Endothelial cell of umbilical vein (primary cell): ENCODE results near the gene FANCI.

Experiments used
- EZH2 ChIP-seq: IDR thresholded peaks from 2 replicates; pipeline ENCODE4 v1.6.1; 2012; ENCODE audit warnings: borderline replicate concordance, low read depth, mild to moderate bottlenecking, moderate library complexity, low read length, inconsistent platforms; ENCODE audit not compliant: severe bottlenecking
- FOS ChIP-seq: IDR thresholded peaks from 2 replicates; pipeline ENCODE4 v1.6.1; 2011; ENCODE audit warnings: mild to moderate bottlenecking, low read length, moderate library complexity, borderline replicate concordance; ENCODE audit not compliant: insufficient read depth
- GATA2 ChIP-seq: IDR thresholded peaks from 2 replicates; pipeline ENCODE4 v1.7.0; 2011; ENCODE audit warnings: low read depth, mild to moderate bottlenecking, moderate library complexity, mixed read lengths, low read length; ENCODE audit not compliant: insufficient read length, insufficient read depth
- JUN ChIP-seq: IDR thresholded peaks from 2 replicates; pipeline ENCODE4 v1.6.1; 2011; ENCODE audit warnings: borderline replicate concordance, low read depth; ENCODE audit not compliant: insufficient read length, insufficient read depth
- MYC ChIP-seq: IDR thresholded peaks from one replicate; pipeline ENCODE4 v1.6.1; 2011; ENCODE audit warnings: mild to moderate bottlenecking, low read depth, low read length
- POLR2A ChIP-seq: IDR thresholded peaks from 2 replicates; pipeline ENCODE4 v1.6.1; 2012; ENCODE audit warnings: low read depth, mild to moderate bottlenecking, control low read depth, low read length
- POLR2AphosphoS5 ChIP-seq: IDR thresholded peaks from 2 replicates; pipeline ENCODE4 v1.6.1; 2012; ENCODE audit warnings: low read depth, mild to moderate bottlenecking, control low read depth, low read length, moderate library complexity; ENCODE audit not compliant: insufficient read depth
- TF ChIP-seq, protein P1 (sequence below), 2 donors: IDR thresholded peaks; 1 replicate in 1 of 2; 2 replicates in 1 of 2; pipeline ENCODE4 v1.5.1; 2011; ENCODE audit warnings: low read length in 2 of 2, mild to moderate bottlenecking in 2 of 2, moderate library complexity in 2 of 2, control low read depth in 1 of 2, inconsistent platforms in 1 of 2, low read depth in 1 of 2; ENCODE audit not compliant: insufficient read depth in 1 of 2; ENCODE audit errors: extremely low read depth in 1 of 2
- TF ChIP-seq, protein P2 (sequence below): IDR thresholded peaks from 2 replicates; pipeline ENCODE4 v1.6.1; 2011; ENCODE audit not compliant: insufficient read depth, insufficient read length

- TF ChIP-seq, protein P1, sequence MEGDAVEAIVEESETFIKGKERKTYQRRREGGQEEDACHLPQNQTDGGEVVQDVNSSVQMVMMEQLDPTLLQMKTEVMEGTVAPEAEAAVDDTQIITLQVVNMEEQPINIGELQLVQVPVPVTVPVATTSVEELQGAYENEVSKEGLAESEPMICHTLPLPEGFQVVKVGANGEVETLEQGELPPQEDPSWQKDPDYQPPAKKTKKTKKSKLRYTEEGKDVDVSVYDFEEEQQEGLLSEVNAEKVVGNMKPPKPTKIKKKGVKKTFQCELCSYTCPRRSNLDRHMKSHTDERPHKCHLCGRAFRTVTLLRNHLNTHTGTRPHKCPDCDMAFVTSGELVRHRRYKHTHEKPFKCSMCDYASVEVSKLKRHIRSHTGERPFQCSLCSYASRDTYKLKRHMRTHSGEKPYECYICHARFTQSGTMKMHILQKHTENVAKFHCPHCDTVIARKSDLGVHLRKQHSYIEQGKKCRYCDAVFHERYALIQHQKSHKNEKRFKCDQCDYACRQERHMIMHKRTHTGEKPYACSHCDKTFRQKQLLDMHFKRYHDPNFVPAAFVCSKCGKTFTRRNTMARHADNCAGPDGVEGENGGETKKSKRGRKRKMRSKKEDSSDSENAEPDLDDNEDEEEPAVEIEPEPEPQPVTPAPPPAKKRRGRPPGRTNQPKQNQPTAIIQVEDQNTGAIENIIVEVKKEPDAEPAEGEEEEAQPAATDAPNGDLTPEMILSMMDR (IDR thresholded peaks at IDR 0.05; ENCODE audit: extremely low read depth in 1 of 2, insufficient read depth in 1 of 2, low read depth in 1 of 2, low read length in 2 of 2) = no peak
- TF ChIP-seq, protein P2, sequence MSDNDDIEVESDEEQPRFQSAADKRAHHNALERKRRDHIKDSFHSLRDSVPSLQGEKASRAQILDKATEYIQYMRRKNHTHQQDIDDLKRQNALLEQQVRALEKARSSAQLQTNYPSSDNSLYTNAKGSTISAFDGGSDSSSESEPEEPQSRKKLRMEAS = no peak
- TF ChIP-seq POLR2A (no peak), FOS (no peak), MYC (no peak), GATA2 (no peak), POLR2AphosphoS5 (no peak), EZH2 (no peak), JUN (no peak)
Measured at GRCh38 chr15:89291934-89292438, 48.2 kb downstream of the FANCI start.
